ENCODE results near the gene DOCK2.

DNA sequence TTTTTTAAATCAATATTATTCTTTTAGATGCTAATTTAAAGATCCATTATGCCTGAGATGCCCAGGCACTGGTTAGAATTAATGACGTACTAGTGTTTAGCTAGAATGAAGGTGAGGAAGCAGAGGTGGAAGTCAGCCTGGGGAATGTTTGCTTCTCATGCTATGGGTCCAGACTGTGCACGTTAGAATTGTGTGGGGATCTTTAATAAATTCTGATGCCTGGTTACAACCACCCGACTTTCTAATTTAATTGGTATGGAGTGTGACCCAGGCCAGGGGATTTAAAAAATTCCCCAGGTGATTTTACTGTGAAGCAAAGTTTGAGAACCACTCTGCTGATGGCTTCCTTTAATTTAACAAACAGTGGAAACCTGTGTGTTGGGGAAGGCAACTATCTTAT, 111.1 kb downstream of the DOCK2 start:
- TF ChIP-seq, protein P1, sequence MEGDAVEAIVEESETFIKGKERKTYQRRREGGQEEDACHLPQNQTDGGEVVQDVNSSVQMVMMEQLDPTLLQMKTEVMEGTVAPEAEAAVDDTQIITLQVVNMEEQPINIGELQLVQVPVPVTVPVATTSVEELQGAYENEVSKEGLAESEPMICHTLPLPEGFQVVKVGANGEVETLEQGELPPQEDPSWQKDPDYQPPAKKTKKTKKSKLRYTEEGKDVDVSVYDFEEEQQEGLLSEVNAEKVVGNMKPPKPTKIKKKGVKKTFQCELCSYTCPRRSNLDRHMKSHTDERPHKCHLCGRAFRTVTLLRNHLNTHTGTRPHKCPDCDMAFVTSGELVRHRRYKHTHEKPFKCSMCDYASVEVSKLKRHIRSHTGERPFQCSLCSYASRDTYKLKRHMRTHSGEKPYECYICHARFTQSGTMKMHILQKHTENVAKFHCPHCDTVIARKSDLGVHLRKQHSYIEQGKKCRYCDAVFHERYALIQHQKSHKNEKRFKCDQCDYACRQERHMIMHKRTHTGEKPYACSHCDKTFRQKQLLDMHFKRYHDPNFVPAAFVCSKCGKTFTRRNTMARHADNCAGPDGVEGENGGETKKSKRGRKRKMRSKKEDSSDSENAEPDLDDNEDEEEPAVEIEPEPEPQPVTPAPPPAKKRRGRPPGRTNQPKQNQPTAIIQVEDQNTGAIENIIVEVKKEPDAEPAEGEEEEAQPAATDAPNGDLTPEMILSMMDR (IDR thresholded peaks at IDR 0.05): no peak
- no peak for TF ChIP-seq POLR2A (IDR thresholded peaks at IDR 0.05)

Data from adrenal gland (tissue), 5 donors.